ENCODE measurements around the gene PCDHB15.
"Not testable (repeated sequence)": the region's sequence is repeated elsewhere in the genome, so short reads cannot be mapped to it uniquely, and the experiment has no call there.

Gene PCDHB15

DNA sequence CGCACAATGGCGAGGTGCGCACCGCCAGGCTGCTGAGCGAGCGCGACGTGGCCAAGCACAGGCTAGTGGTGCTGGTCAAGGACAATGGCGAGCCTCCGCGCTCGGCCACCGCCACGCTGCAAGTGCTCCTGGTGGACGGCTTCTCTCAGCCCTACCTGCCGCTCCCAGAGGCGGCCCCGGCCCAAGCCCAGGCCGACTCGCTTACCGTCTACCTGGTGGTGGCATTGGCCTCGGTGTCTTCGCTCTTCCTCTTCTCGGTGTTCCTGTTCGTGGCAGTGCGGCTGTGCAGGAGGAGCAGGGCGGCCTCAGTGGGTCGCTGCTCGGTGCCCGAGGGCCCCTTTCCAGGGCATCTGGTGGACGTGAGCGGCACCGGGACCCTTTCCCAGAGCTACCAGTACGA is 2.2 kb downstream of the PCDHB15 start:
- H3K4me3 ChIP-seq (ENCODE audit: low read depth, low read length) = not testable (repeated sequence)

GRCh38 chr5:141250576-141250975 is 5.4 kb downstream of the PCDHB15 start:
- no peak overlapping the region for H3K4me3 ChIP-seq (ENCODE audit: low read depth, low read length)

DNA sequence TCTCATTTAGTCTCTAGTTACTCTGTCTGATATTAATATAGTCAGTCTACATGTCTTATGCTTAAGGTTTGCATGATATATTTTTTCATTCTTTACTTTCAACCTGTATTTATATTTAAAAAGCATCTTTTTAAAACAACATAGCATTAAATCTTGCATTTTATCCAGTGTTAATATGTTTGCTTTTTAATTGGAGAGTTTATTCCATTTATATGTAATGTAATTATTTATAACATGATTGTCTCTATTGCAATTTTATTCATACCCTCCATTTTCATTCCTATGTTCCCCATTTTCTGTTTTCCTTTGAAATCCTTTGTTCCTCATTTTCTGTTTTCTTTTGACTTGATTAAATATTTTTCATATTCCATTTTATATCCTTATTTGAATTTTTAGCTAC is 13.3 kb downstream of the PCDHB15 start:
- no peak overlapping the region for H3K4me3 ChIP-seq (ENCODE audit: low read depth, low read length)

- no peak overlapping the region for H3K4me3 ChIP-seq (ENCODE audit: low read depth, low read length)
Measured at GRCh38 chr5:141258948-141259347, 13.8 kb downstream of the PCDHB15 start.

- no peak overlapping the region for H3K4me3 ChIP-seq (ENCODE audit: low read depth, low read length)
Measured at GRCh38 chr5:141260458-141261237, 15.5 kb downstream of the PCDHB15 start.

DNA sequence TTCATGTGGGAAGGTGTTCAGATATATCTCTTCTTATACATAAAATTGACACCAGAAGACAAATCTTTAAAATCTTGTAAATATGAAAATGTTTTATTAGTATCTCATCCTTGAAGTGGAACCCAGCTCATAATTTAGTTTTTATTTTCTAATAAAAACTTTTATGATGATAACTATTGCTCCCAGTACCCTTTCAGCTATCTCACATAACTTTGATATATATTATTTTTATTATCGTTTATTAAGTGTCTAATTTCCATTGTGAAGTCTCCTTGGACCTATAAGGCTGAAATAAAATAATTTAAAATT is 16.0 kb downstream of the PCDHB15 start:
- H3K4me3 ChIP-seq (ENCODE audit: low read depth, low read length) = no peak overlapping the region

GRCh38 chr5:141269195-141269594 is 24.0 kb downstream of the PCDHB15 start:
- H3K4me3 ChIP-seq (ENCODE audit: low read depth, low read length) = no peak overlapping the region

DNA sequence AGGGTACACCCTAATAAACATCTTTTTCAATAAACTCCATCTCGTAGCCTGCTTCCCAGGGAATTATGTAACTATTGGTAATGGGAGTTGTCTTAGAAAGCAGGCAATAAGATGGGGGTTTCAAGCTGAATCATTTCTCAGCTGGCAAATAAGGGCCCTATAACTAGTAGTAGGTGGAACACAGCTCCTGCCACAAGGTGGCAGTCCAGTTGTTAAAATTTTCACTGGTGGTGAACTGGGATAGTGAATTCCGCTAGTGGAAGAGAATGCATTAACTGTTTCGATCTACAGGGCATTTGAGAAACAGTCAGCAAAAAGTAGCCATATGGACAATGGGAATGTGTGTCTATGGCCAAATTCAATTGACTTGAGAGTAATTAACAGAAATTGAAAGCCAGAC is 27.7 kb downstream of the PCDHB15 start:
- H3K4me3 ChIP-seq (ENCODE audit: low read depth, low read length) = no peak overlapping the region

- H3K4me3 ChIP-seq (ENCODE audit: low read depth, low read length) = no peak overlapping the region
Measured at GRCh38 chr5:141298376-141298775, 53.2 kb downstream of the PCDHB15 start.

Measured in iPS-11a (cell line).